Suprapubic skin (tissue), 4 donors: ENCODE results near the gene CABP4. TPM values are rescaled to one million over a fixed set of nuclear protein-coding genes. Genes with fewer than 3 reads are reported as not detected.

Source experiments
- DNase-seq, 2 donors: peaks; one replicate each; pipeline ENCODE4 v3.0.0-alpha.2; 2019; ENCODE audit warnings: low spot score in 2 of 2
- H3K27ac ChIP-seq: fragments of 200-600 bp; sonication (generic); one replicate; pipeline ENCODE4 v1.5.1; 2019
- H3K27me3 ChIP-seq: fragments of 200-600 bp; sonication (generic); one replicate; pipeline ENCODE4 v1.5.1; 2019
- H3K36me3 ChIP-seq: fragments of 200-600 bp; sonication (generic); one replicate; pipeline ENCODE4 v1.5.1; 2019
- H3K4me1 ChIP-seq: fragments of 200-600 bp; sonication (generic); one replicate; pipeline ENCODE4 v1.5.1; 2019
- H3K4me3 ChIP-seq: fragments of 200-600 bp; sonication (generic); one replicate; pipeline ENCODE4 v1.5.1; 2019; ENCODE audit warnings: mild to moderate bottlenecking
- H3K9me3 ChIP-seq: fragments of 200-600 bp; sonication (generic); one replicate; pipeline ENCODE4 v1.5.1; 2019
- CTCF ChIP-seq, 2 donors: fragments of 200-600 bp in 1 of 2; fragments of 450-650 bp in 1 of 2; sonication (generic) in 1 of 2; IDR thresholded peaks; one replicate each; pipeline ENCODE4 v1.5.1; 2016 to 2019; ENCODE audit warnings: antibody characterized with exemption in 2 of 2, mild to moderate bottlenecking in 1 of 2, moderate library complexity in 1 of 2
- EP300 ChIP-seq: sonication (generic); formaldehyde crosslinking; IDR thresholded peaks from one replicate; pipeline ENCODE4 v1.6.1; 2017; ENCODE audit warnings: antibody characterized with exemption
- POLR2A ChIP-seq, 2 donors: fragments of 450-650 bp; IDR thresholded peaks; one replicate each; pipeline ENCODE4 v1.6.1; 2017; ENCODE audit warnings: antibody characterized with exemption in 2 of 2, mild to moderate bottlenecking in 2 of 2, moderate library complexity in 2 of 2
- POLR2AphosphoS5 ChIP-seq, 3 donors: sonication (generic); formaldehyde crosslinking; IDR thresholded peaks; one replicate each; pipeline ENCODE4 v1.6.1; 2017; ENCODE audit warnings: antibody characterized with exemption in 3 of 3
- WGBS: methylation state at CpG from one replicate; pipeline ENCODE4 v1.1.5; 2018; 5-methylcytosine and 5-hydroxymethylcytosine counted together
- total RNA-seq, 4 donors: library from RNA; depleted of rRNA; stranded (reverse); fragments of >200 nt; gene quantifications; one replicate each; pipeline ENCODE4 v1.1.0, GENCODE V29; 2016

The CABP4 gene
- total RNA-seq, 4 donors from 2014 or later = 0.38 to 2.5 (median 0.72) TPM; not detected in 1

DNA sequence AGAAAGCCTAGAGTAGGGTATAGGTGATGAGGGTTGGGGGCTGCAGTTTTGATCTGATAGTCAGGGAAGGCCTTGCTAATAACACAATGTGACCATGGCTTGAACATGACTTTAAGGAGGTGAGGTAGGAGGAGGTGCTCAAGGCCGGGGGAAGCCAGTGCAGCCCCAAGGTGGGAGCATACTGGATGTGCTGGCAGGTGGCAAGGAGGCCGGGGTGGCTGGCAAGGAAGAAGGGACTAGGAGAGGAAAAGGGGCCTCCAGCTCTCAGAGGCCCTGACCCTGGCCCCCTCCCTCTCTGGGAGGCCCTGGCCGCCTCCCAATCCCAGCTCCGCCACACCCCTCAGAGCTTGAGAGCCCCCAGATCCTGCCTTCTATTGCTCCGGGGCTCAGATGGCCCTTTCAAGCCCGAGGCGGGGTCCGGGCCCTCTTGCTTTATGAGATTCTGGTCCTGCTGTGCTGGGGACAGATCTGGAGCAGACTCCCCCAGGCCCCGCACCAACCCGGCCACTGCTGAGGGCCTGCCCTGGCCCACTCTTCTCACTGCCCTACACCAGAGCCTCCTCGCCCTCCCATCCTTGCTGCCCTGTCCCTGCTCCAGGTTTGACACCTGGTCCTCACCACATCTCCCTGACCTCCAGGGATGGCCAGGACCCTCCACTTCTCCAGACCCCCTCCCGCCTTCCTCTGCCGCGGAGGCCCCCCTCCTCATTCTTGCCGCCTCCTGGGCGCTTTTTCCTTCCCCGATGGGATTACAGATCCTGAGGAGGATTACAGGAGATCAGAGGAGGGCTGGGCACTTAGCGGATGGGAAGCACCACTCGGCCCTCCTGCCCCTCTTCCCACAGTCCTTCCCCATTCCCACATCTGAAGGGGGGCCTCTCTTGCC is 48.2 kb downstream of the CABP4 start:
- H3K4me3 ChIP-seq = peak overlapping the region; percentile 57
- no peak for TF ChIP-seq EP300
- no peak for TF ChIP-seq POLR2A (IDR thresholded peaks at IDR 0.05)
- no peak for TF ChIP-seq POLR2AphosphoS5 (IDR thresholded peaks at IDR 0.05)
- no peak for TF ChIP-seq CTCF (IDR thresholded peaks at IDR 0.05)
- H3K36me3 ChIP-seq = peaks cover 3% of the 10 kb centered on the region
- no peaks in the 10 kb centered on the region for H3K9me3 ChIP-seq
- DNase-seq = peak in 1 of 2 donors; percentile 59
- 80% methylated on average over 17 of the region's 19 CpGs for WGBS
- H3K27ac ChIP-seq = no peak overlapping the region
- H3K4me1 ChIP-seq = peaks cover 46% of the 10 kb centered on the region
- H3K27me3 ChIP-seq = no peaks in the 10 kb centered on the region

- Histone ChIP-seq H3K27me3 (no peaks in the 10 kb centered on the region), H3K4me3 (peak overlapping the region; percentile 57), H3K27ac (peak overlapping the region; percentile 84), H3K4me1 (peaks cover 53% of the 10 kb centered on the region), H3K9me3 (no peaks in the 10 kb centered on the region), H3K36me3 (no peaks in the 10 kb centered on the region)
- WGBS = 9% methylated on average over 19 of the region's 101 CpGs
- DNase-seq = no peak
- TF ChIP-seq EP300 (no peak), POLR2AphosphoS5 (IDR thresholded peaks at IDR 0.05) (no peak), CTCF (IDR thresholded peaks at IDR 0.05) (no peak), POLR2A (IDR thresholded peaks at IDR 0.05) (no peak)
Observed at GRCh38 chr11:67504005-67504949, 49.1 kb downstream of the CABP4 start.

- no peak for TF ChIP-seq EP300
- TF ChIP-seq POLR2A (IDR thresholded peaks at IDR 0.05) = no peak
- no peak for TF ChIP-seq POLR2AphosphoS5 (IDR thresholded peaks at IDR 0.05)
- TF ChIP-seq CTCF (IDR thresholded peaks at IDR 0.05) = no peak
- no peaks in the 10 kb centered on the region for H3K9me3 ChIP-seq
- 0% methylated on average over 3 of the region's 58 CpGs for WGBS
- H3K4me3 ChIP-seq = peak within 1 kb of the TSS; percentile 57
- no peaks in the 10 kb centered on the region for H3K27me3 ChIP-seq
- H3K4me1 ChIP-seq = peaks cover 53% of the 10 kb centered on the region
- H3K27ac ChIP-seq = peak within 1 kb of the TSS; percentile 84
- DNase-seq = peak in 1 of 2 donors; percentile 77
- no peaks in the 10 kb centered on the region for H3K36me3 ChIP-seq
Observed at GRCh38 chr11:67504950-67505581, 49.9 kb downstream of the CABP4 start, which contains the start of gene PITPNM1. PITPNM1 (minus strand) TSS chr11:67505363; CDS start chr11:67504180, 1,183 bp downstream.

GRCh38 chr11:67505605-67506396 is 50.6 kb downstream of the CABP4 start:
- H3K4me3 ChIP-seq = peak overlapping the region; percentile 57
- peak overlapping the region; percentile 84 for H3K27ac ChIP-seq
- H3K27me3 ChIP-seq = no peaks in the 10 kb centered on the region
- peaks cover 53% of the 10 kb centered on the region for H3K4me1 ChIP-seq
- DNase-seq = peak; percentile 89 to 93
- no peaks in the 10 kb centered on the region for H3K9me3 ChIP-seq
- WGBS = 7% methylated on average over 2 of the region's 17 CpGs
- H3K36me3 ChIP-seq = no peaks in the 10 kb centered on the region
- TF ChIP-seq CTCF (IDR thresholded peaks at IDR 0.05) = peak; percentile 91 to 95
- TF ChIP-seq POLR2AphosphoS5 (IDR thresholded peaks at IDR 0.05) = peak in 2 of 3 donors; percentile 67 to 81
- TF ChIP-seq EP300 = no peak
- no peak for TF ChIP-seq POLR2A (IDR thresholded peaks at IDR 0.05)
